Neural cell (in vitro differentiated cells): Measurements from ENCODE around the gene KRTCAP2. TPM values are rescaled to one million over a fixed set of nuclear protein-coding genes. Genes with fewer than 3 reads are reported as not detected.

ENCODE experiments used
- H2AFZ ChIP-seq: fragments of 200-600, 300-800 bp; sonication (generic), shearing (Covaris generic); 2 replicates; pipeline ENCODE4 v1.6.0; 2014; ENCODE audit warnings: low read depth, mild to moderate bottlenecking, antibody characterized with exemption, low read length, moderate library complexity
- H3F3A ChIP-seq: fragments of 200-600 bp; shearing (Covaris generic); 2 replicates; pipeline ENCODE4 v1.6.1; 2016; ENCODE audit warnings: mild to moderate bottlenecking, moderate library complexity, mixed read lengths, antibody characterized with exemption, low read length; ENCODE audit not compliant: insufficient read depth, poor library complexity, severe bottlenecking
- H3K27ac ChIP-seq: fragments of 200-600, 300-800 bp; sonication (generic), shearing (Covaris generic); 2 replicates; pipeline ENCODE4 v1.5.1; 2014; ENCODE audit warnings: mild to moderate bottlenecking, low read length, moderate library complexity
- H3K27me3 ChIP-seq: fragments of 300-800, 200-600 bp; sonication (generic), shearing (Covaris generic); 2 replicates; pipeline ENCODE4 v1.6.0; 2014; ENCODE audit warnings: mild to moderate bottlenecking, low read depth, low read length, moderate library complexity; ENCODE audit not compliant: insufficient read depth
- H3K36me3 ChIP-seq: fragments of 300-800, 200-600 bp; sonication (generic), shearing (Covaris generic); 2 replicates; pipeline ENCODE4 v1.5.1; 2014; ENCODE audit warnings: mild to moderate bottlenecking, antibody characterized with exemption, low read length, moderate library complexity; ENCODE audit not compliant: insufficient read depth
- H3K4me2 ChIP-seq: fragments of 300-800, 200-600 bp; sonication (generic), shearing (Covaris generic); 2 replicates; pipeline ENCODE4 v1.6.0; 2014; ENCODE audit warnings: mild to moderate bottlenecking, low read length
- H3K4me3 ChIP-seq: fragments of 300-800, 200-600 bp; sonication (generic), shearing (Covaris generic); 2 replicates; pipeline ENCODE4 v1.5.1; 2014; ENCODE audit warnings: mild to moderate bottlenecking, low read length, moderate library complexity
- H3K79me2 ChIP-seq: fragments of 200-600 bp; shearing (Covaris generic); replicated peaks from 2 replicates; pipeline ENCODE4 v1.6.0; 2014; ENCODE audit warnings: mild to moderate bottlenecking, low read length, moderate library complexity; ENCODE audit not compliant: insufficient read depth
- H3K9ac ChIP-seq: fragments of 300-800, 200-600 bp; sonication (generic), shearing (Covaris generic); 2 replicates; pipeline ENCODE4 v1.6.1; 2016; ENCODE audit warnings: mild to moderate bottlenecking, low read length, mixed read lengths
- H3K9me2 ChIP-seq: fragments of 200-600 bp; shearing (Covaris generic); 2 replicates; pipeline ENCODE4 v1.6.1; 2016; ENCODE audit warnings: mild to moderate bottlenecking, low read length, mixed read lengths; ENCODE audit not compliant: insufficient read depth
- H3K9me3 ChIP-seq: fragments of 200-600, 300-800 bp; sonication (generic), shearing (Covaris generic); 2 replicates; pipeline ENCODE4 v1.6.1; 2016; ENCODE audit warnings: mild to moderate bottlenecking, mixed run types, low read length, moderate library complexity, mixed read lengths
- H4K20me1 ChIP-seq: fragments of 200-600 bp; shearing (Covaris generic); 2 replicates; pipeline ENCODE4 v1.6.1; 2016; ENCODE audit warnings: mild to moderate bottlenecking, mixed run types; ENCODE audit not compliant: insufficient read depth
- CTCF ChIP-seq: fragments of 450-650 bp; IDR thresholded peaks from 2 replicates; pipeline ENCODE4 v1.5.1; 2014; ENCODE audit warnings: antibody characterized with exemption, mild to moderate bottlenecking, moderate library complexity; ENCODE audit not compliant: poor library complexity, severe bottlenecking
- EP300 ChIP-seq: fragments of 450-650 bp; conservative IDR thresholded peaks from 2 replicates; pipeline ENCODE4 v1.6.1; 2014; ENCODE audit warnings: antibody characterized with exemption, mild to moderate bottlenecking, moderate library complexity; ENCODE audit not compliant: poor library complexity, severe bottlenecking
- EZH2 ChIP-seq: fragments of 200-600, 300-800 bp; shearing (Covaris generic), sonication (generic); IDR thresholded peaks from 2 replicates; pipeline ENCODE4 v1.6.1; 2014; ENCODE audit warnings: antibody characterized with exemption, low read length, borderline replicate concordance, mild to moderate bottlenecking; ENCODE audit not compliant: insufficient read depth, poor library complexity, severe bottlenecking
- MXI1 ChIP-seq: fragments of 450-650 bp; conservative IDR thresholded peaks from 2 replicates; pipeline ENCODE4 v1.6.1; 2014; ENCODE audit warnings: antibody characterized with exemption, mild to moderate bottlenecking; ENCODE audit not compliant: poor library complexity, severe bottlenecking
- POLR2AphosphoS5 ChIP-seq: IDR thresholded peaks from 2 replicates; pipeline ENCODE4 v1.6.1; 2012
- RAD21 ChIP-seq: fragments of 450-650 bp; conservative IDR thresholded peaks from 2 replicates; pipeline ENCODE4 v1.6.1; 2014; ENCODE audit warnings: antibody characterized with exemption, mild to moderate bottlenecking, moderate library complexity
- REST ChIP-seq: IDR thresholded peaks from 2 replicates; pipeline ENCODE4 v1.6.1; 2012; ENCODE audit warnings: borderline replicate concordance
- SMC3 ChIP-seq: fragments of 450-650 bp; conservative IDR thresholded peaks from 2 replicates; pipeline ENCODE4 v1.6.1; 2014; ENCODE audit warnings: antibody characterized with exemption, mild to moderate bottlenecking, moderate library complexity; ENCODE audit not compliant: poor library complexity
- TAF1 ChIP-seq: IDR thresholded peaks from 2 replicates; pipeline ENCODE4 v1.6.1; 2012; ENCODE audit warnings: low read depth
- polyA plus RNA-seq: library from polyadenylated mRNA; depleted of rRNA; stranded (reverse); fragments of >200 nt; gene quantifications from 2 replicates; pipeline ENCODE4 v1.2.3, GENCODE V29; 2014

Gene KRTCAP2
- polyA plus RNA-seq, 1 donor from 2014 or later: 175 TPM

GRCh38 chr1:155125511-155125945, 47.6 kb downstream of the KRTCAP2 start:
- Histone ChIP-seq H3K27ac (no peak overlapping the region), H4K20me1 (no peaks in the 10 kb centered on the region), H3F3A (peaks cover 2% of the 10 kb centered on the region), H2AFZ (no peak overlapping the region), H3K79me2 (no peaks in the 10 kb centered on the region), H3K4me3 (peak overlapping the region; percentile 64), H3K9ac (no peak overlapping the region), H3K9me2 (no peaks in the 10 kb centered on the region), H3K36me3 (no peaks in the 10 kb centered on the region), H3K9me3 (no peaks in the 10 kb centered on the region), H3K27me3 (peaks cover 48% of the 10 kb centered on the region), H3K4me2 (no peak overlapping the region)
- TF ChIP-seq CTCF (no peak), RAD21 (no peak), POLR2AphosphoS5 (no peak), SMC3 (no peak), TAF1 (no peak), REST (no peak), EZH2 (no peak), EP300 (no peak), MXI1 (no peak)

DNA sequence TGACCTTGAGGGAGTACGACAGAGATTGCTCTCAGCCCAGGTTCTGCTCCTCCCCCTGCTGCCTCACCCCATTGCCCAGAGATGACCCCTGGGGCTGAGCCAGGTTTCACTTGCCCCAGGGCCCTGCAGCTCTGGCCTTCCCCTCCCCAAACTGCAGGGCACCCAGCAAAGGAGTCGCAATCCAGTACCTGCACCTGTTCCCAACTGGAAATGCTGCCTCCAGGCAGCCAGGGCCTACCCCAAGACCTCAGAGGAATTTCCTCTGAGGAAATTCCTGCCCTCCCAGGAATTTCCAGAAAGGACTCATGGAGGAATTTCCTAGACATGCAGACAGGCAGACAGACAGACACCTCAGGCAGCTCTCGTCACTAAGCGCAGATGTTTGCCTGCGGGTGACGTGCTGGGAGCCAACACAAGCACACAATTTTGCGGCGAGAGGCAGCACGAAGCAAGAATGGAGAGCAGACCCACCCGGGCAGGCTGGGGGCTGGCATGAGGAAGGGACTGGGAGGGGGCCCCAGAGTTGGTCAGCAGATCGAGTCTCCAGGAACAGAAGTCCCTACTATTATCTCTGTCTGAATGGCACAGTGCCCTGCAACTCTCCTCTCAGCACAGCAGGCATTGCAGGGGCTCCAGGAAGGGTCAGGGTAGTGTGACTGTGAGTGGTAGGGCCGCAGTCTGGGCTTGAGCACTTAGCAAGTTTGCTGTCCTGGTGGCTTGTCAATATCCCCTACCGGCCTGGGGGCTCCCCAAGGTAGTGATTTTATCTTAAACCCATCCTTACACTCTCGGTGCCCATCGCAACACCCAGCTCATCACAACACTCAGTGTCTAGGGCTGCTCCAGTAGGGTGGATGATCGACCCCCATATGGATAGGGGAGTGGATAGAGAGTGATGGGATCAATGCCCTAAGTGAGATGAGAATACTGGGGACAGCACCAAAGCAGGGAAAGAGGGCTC, 48.3 kb downstream of the KRTCAP2 start:
- Histone ChIP-seq H3K27me3 (peaks cover 48% of the 10 kb centered on the region), H3K9me2 (no peaks in the 10 kb centered on the region), H3K4me3 (no peak overlapping the region), H3K79me2 (no peaks in the 10 kb centered on the region), H3K27ac (no peak overlapping the region), H3K9ac (no peak overlapping the region), H3K36me3 (no peaks in the 10 kb centered on the region), H4K20me1 (no peaks in the 10 kb centered on the region), H3F3A (peaks cover 2% of the 10 kb centered on the region), H2AFZ (no peak overlapping the region), H3K4me2 (no peak overlapping the region), H3K9me3 (no peaks in the 10 kb centered on the region)
- TF ChIP-seq RAD21: no peak
- no peak for TF ChIP-seq CTCF
- TF ChIP-seq TAF1: no peak
- TF ChIP-seq MXI1: no peak
- no peak for TF ChIP-seq REST
- no peak for TF ChIP-seq EZH2
- no peak for TF ChIP-seq POLR2AphosphoS5
- no peak for TF ChIP-seq EP300
- TF ChIP-seq SMC3: no peak
